Mesothelial cell of epicardium (in vitro differentiated cells): ENCODE data around the gene SH3RF3. TPM values are rescaled to one million over a fixed set of nuclear protein-coding genes. Genes with fewer than 3 reads are reported as not detected.
A peak's percentile ranks its signal among the peaks of the same experiment; 100 is the strongest.

ENCODE experiments used
- DNase-seq, 2 experiments: peaks; one replicate each; pipeline ENCODE4 v3.0.0; 2021; ENCODE audit warnings: low spot score in 2 of 2; ENCODE audit not compliant: unreplicated experiment in 2 of 2
- H3K27ac Mint-ChIP-seq: 2 replicates; pipeline ENCODE4 v1.8.0; 2021; ENCODE audit warnings: mixed read lengths
- H3K27me3 Mint-ChIP-seq: 2 replicates; pipeline ENCODE4 v1.8.0; 2021; ENCODE audit warnings: low read depth, mixed read lengths
- H3K36me3 Mint-ChIP-seq: 2 replicates; pipeline ENCODE4 v1.8.0; 2021; ENCODE audit warnings: mixed read lengths
- H3K4me1 Mint-ChIP-seq: 2 replicates; pipeline ENCODE4 v1.8.0; 2021; ENCODE audit warnings: mixed read lengths
- H3K4me3 Mint-ChIP-seq: 2 replicates; pipeline ENCODE4 v1.8.0; 2021; ENCODE audit warnings: mild to moderate bottlenecking, moderate library complexity, mixed read lengths
- H3K9me3 Mint-ChIP-seq: 2 replicates; pipeline ENCODE4 v1.8.0; 2021; ENCODE audit warnings: mixed read lengths
- total RNA-seq: library from RNA; stranded (reverse); gene quantifications from 3 replicates; pipeline ENCODE4 v1.2.1, GENCODE V29; 2021
- TF ChIP-seq, protein P1 (sequence below): fragments of 200-600 bp; sonication (generic); IDR thresholded peaks from one replicate; pipeline ENCODE4 v1.5.0; 2021; ENCODE audit warnings: antibody characterized with exemption; ENCODE audit not compliant: unreplicated experiment

Gene SH3RF3
- total RNA-seq, 1 donor from 2014 or later, result 2.7 TPM

DNA sequence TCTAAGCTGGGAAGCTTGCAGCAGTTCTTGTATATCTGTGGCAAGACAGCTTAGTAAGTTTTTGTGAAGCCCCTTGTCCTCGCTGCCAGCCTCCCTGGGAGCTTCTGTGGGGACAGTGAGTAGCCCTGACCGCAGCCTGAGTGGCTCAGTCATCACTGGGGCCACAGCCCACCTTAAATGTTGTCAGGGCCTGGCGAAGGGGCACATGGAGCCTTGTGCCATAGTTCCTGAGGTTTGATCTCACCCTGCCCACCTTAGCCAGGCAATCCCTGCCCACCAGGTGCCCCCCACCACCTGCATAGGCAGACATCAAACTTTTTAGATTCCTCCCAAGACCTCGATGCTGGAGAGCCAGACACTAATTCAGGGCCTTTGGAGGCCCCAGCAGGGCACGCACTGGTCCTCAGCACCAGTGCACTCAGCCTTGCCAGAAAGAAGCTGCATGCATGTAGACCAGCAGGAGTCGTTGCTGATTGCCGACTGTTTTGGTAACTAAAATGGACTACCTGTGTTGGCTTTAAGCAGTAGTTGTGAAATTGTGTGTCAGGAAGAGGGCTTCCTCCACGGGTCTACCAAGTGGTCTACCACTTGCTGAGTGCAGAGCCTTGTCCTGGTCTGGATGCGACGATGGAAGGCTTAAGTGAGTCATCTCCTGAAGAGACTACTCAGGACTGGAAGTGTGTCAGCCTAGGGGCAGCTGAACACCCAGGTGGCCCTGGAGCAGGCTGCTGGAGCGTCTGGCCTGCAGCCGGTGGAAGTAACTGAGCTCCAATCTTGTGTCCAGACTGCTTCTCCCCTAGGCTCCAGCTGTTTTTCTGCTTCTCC is 251.7 kb downstream of the SH3RF3 start:
- TF ChIP-seq, protein P1, sequence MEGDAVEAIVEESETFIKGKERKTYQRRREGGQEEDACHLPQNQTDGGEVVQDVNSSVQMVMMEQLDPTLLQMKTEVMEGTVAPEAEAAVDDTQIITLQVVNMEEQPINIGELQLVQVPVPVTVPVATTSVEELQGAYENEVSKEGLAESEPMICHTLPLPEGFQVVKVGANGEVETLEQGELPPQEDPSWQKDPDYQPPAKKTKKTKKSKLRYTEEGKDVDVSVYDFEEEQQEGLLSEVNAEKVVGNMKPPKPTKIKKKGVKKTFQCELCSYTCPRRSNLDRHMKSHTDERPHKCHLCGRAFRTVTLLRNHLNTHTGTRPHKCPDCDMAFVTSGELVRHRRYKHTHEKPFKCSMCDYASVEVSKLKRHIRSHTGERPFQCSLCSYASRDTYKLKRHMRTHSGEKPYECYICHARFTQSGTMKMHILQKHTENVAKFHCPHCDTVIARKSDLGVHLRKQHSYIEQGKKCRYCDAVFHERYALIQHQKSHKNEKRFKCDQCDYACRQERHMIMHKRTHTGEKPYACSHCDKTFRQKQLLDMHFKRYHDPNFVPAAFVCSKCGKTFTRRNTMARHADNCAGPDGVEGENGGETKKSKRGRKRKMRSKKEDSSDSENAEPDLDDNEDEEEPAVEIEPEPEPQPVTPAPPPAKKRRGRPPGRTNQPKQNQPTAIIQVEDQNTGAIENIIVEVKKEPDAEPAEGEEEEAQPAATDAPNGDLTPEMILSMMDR, result no peak
- H3K36me3 Mint-ChIP-seq, result no peaks in the 10 kb centered on the region
- DNase-seq, result peak; percentile 4 to 20
- H3K4me1 Mint-ChIP-seq, result peaks cover 13% of the 10 kb centered on the region
- H3K27ac Mint-ChIP-seq, result no peak overlapping the region
- H3K4me3 Mint-ChIP-seq, result no peak overlapping the region
- no peaks in the 10 kb centered on the region for H3K9me3 Mint-ChIP-seq
- H3K27me3 Mint-ChIP-seq, result peaks cover 17% of the 10 kb centered on the region

DNA sequence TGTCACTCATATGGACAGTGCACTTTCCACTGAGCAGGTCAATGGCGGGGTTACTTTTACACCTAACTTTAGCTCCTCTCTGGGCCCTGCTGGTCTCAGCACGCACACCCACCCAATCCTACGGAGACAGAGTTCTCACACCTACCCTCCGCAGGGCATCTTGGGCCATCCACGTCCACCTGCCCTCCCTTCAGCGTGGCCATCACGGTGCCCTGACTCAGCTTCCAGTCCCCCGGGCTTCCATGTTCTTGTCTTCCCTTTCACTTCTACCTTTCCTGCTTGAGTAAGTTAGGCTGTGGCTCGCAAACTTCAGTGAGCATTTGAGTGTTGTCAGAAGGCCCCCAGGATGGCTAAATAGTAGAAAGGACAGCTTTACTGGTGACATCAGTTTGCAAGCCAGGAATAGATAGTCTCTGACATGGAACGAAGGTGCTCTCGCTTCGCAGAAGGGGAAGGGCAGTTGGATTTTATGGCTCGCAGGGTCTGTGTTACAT is 252.4 kb downstream of the SH3RF3 start:
- TF ChIP-seq, protein P1, result no peak
- Mint-ChIP-seq H3K27ac (no peak overlapping the region), H3K4me3 (no peak overlapping the region), H3K36me3 (no peaks in the 10 kb centered on the region), H3K4me1 (peaks cover 13% of the 10 kb centered on the region), H3K9me3 (no peaks in the 10 kb centered on the region), H3K27me3 (peaks cover 17% of the 10 kb centered on the region)
- DNase-seq, result peak in 1 of 2 experiments; percentile 3

DNA sequence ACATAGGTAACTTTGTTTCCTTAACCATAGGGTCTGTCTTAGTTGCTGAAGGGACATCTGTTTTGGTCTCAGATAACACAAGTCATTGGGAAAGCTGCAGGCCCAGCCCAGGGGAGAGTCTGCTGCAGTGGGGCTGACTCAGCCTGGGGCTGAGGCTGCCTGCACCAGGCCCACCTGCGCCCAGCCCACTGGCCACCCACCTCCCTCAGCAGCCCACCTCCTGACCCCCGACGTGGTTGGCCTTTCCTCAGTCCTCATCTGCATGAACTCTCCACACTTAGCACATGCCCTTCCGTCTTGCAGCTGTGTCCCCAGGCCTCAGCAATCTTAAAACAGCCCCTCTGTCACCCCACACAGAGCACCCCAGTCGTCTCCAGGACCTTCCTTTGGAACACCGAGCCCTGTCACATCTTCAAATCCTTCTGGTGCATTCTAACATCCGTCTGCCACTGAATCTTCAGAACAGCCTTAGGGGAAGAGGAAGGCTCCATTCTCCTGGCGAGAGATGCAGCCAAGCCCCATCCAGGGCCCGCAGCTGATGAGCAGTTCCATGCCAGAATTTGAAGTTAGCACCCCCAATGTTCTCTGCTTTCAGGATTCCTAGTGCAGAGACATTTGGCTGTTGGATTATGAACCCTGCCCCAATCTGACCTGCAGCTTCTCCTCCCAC is 253.4 kb downstream of the SH3RF3 start:
- Mint-ChIP-seq H3K4me1 (peaks cover 13% of the 10 kb centered on the region), H3K9me3 (no peaks in the 10 kb centered on the region), H3K36me3 (no peaks in the 10 kb centered on the region), H3K4me3 (no peak overlapping the region), H3K27me3 (peaks cover 14% of the 10 kb centered on the region), H3K27ac (no peak overlapping the region)
- peak; percentile 8 to 17 for DNase-seq
- TF ChIP-seq, protein P1, result no peak

DNA sequence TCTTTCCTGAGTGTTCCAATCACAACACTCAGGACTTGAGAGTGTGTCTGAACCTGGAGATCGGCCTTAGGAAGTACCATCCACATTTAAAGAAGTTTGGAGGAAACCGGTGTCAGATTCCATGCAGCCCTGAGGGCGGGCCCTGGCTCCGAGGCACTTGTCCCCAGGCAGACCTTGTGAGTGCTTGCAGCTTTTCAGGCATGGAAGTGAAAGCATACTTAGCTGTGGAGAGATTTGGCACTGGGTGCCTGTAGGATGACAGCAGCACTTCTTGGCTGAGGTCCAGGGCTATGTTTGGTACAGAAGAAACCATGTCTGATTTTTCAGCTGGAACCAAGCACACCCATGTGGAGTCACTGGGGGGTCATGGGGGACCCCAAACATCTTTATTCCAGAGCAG is 253.9 kb downstream of the SH3RF3 start:
- Mint-ChIP-seq H3K27ac (no peak overlapping the region), H3K4me3 (no peak overlapping the region), H3K4me1 (peaks cover 13% of the 10 kb centered on the region), H3K36me3 (no peaks in the 10 kb centered on the region), H3K9me3 (no peaks in the 10 kb centered on the region), H3K27me3 (peaks cover 14% of the 10 kb centered on the region)
- peak in 1 of 2 experiments; percentile 21 for DNase-seq
- TF ChIP-seq, protein P1, result no peak

DNA sequence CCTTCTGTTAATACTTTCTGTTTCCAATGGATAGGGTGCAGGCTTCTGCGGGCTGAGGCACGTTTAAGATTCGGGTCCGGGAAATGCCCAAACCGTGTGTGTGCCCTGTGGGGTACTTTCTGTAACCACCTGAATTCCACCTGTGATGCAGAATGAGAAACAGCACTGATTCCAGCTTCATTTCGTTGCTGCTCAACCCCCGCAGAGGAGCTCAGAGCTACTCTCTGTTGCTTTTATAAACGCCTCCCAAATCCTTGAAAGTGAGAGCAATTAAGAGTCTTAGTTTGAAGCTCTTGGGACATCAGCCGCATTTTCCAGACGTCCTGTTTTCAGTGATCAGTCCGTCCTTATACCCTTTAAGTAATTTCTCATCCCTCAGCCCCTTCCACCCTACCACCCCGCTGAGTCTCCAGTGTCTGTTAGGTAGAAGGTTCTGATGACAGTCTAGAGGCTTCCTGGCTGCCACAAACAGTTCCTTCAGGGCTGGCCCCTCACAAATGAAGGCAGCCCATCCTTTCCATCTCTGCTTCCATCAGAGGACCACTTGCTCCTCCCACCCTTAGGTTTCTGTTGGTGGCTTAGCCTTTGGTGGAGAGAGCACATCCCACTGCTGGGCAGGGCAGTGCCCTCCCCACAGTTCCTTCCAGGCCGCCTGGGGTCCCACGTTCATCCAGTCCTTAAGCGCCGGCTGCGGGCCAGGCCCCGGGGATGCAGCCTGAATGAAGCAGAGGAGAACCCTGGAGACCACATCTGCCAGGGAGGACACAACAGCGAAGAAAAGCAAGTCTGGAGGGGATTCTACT is 254.7 kb downstream of the SH3RF3 start:
- H3K4me1 Mint-ChIP-seq, result peaks cover 13% of the 10 kb centered on the region
- no peaks in the 10 kb centered on the region for H3K9me3 Mint-ChIP-seq
- H3K27me3 Mint-ChIP-seq, result peaks cover 10% of the 10 kb centered on the region
- TF ChIP-seq, protein P1, result no peak
- H3K27ac Mint-ChIP-seq, result no peak overlapping the region
- DNase-seq, result no peak
- no peaks in the 10 kb centered on the region for H3K36me3 Mint-ChIP-seq
- H3K4me3 Mint-ChIP-seq, result no peak overlapping the region
